Stimulated activated naive CD8-positive, alpha-beta T cell treated with anti-CD3 and anti-CD28 coated beads, Interleukin-15, Interleukin-2, amounts not matched to agents 100 U/mL and 50 U/mL, for 24 hours (primary cell): ENCODE results near the gene GPR39.
"Not testable (repeated sequence)": the region's sequence is repeated elsewhere in the genome, so short reads cannot be mapped to it uniquely, and the experiment has no call there.

Experiments
- ATAC-seq: fragments of 150-1000 bp; cut with Tn5 transposase; one replicate; pipeline ENCODE4 v1.10.0; 2021
- DNase-seq: peaks from one replicate; pipeline ENCODE4 v3.0.0; 2021

Gene GPR39

GRCh38 chr2:132497591-132497990 is 81.0 kb downstream of the GPR39 start:
- ATAC-seq = no peak
- no peak for DNase-seq

- DNase-seq (no peak), ATAC-seq (no peak)
These were observed 87.1 kb downstream of the GPR39 start for GRCh38 chr2:132503701-132504100.

- ATAC-seq = no peak
- no peak for DNase-seq
These were observed 98.4 kb downstream of the GPR39 start for GRCh38 chr2:132515010-132515409.

GRCh38 chr2:132517386-132517785 is 100.8 kb downstream of the GPR39 start:
- no peak for ATAC-seq
- DNase-seq = no peak

DNA sequence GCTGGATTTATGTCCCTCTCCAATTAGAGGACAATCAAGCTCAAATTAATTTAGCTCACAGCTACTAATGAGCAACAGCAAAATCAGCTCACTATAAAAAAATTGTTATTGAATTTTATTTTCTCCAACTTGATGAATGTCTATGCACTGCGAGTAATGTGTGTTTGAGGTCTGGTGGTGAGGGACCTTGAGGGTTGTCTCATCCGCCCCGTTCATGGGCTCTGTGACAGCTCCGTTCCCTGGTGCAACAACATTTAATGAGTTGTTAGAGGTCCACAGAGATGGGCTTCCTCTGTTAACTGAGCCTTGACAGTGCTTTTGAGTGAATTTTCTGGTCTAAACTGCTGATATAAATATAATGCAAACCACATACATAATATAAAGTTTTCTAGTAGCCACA is 101.7 kb downstream of the GPR39 start:
- ATAC-seq (no peak), DNase-seq (no peak)

- ATAC-seq (no peak), DNase-seq (no peak)
These were observed 103.0 kb downstream of the GPR39 start for GRCh38 chr2:132519566-132519965.

DNA sequence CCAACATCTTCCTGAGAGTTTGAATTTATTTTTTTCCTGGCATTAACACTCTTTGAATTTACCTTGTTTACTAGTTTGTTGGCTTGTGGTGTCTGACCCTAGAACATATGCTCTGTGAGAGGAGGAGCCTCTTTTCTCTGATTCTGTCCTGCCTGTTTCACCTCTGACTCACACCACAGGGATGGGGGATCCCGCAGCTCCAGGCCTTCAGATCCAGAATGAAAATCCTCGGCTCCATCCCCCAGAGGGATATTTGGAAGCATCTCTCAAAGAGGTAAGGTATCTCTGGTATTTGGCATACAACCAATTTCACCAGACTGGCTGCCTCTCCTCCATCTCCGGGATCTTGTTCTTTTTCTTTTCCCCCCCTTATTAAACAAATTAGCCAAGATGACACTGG is 104.7 kb downstream of the GPR39 start:
- no peak for DNase-seq
- no peak for ATAC-seq

GRCh38 chr2:132522901-132523300 is 106.3 kb downstream of the GPR39 start:
- no peak for ATAC-seq
- no peak for DNase-seq

DNA sequence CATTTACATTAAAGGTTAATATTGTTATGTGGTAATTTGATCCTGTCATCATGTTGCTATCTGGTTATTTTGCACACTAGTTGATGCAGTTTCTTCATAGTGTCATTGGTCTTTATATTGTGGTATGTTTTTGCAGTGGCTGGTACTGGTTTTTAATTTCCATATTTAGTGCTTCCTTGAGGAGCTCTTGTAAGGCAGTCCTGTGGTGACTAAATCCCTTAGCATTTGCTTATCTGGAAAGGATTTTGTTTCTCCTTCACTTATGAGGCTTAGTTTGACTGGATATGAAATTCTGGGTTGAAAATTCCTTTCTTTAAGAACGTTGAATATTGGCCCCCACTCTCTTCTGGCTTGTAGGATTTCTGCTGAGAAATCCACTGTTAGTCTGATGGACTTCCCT is 120.5 kb downstream of the GPR39 start:
- ATAC-seq, DNase-seq: not testable (repeated sequence)

DNA sequence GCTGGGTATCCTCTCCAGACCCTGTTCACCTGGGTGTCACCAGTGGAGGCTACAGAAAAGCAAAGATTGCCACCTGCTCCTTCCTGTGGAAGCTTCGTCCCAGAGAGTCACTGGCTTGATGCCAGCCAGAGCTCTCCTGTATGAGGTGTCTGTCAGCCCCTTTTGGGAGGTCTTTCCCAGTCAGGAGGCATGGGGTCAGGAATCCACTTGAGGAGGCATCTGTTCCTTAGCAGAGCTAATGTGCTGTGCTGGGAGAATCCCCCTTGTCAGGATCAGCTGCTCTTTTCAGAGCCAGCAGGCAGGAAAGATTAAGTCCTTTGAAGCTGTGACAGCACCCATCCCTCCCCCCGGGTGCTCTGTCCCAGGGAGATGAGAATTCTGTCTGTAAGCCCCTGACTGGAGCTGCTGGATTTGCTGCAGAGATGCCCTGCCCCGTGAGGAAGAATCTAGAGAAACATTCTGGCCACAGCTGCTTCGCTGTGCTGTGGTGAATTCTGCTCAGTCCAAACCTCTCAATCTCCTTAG is 121.8 kb downstream of the GPR39 start:
- DNase-seq (no peak), ATAC-seq (no peak)

- DNase-seq (no peak), ATAC-seq (no peak)
These were observed 123.6 kb downstream of the GPR39 start for GRCh38 chr2:132540166-132540565.

- DNase-seq (no peak), ATAC-seq (no peak)
These were observed 126.5 kb downstream of the GPR39 start for GRCh38 chr2:132542953-132543569.

DNA sequence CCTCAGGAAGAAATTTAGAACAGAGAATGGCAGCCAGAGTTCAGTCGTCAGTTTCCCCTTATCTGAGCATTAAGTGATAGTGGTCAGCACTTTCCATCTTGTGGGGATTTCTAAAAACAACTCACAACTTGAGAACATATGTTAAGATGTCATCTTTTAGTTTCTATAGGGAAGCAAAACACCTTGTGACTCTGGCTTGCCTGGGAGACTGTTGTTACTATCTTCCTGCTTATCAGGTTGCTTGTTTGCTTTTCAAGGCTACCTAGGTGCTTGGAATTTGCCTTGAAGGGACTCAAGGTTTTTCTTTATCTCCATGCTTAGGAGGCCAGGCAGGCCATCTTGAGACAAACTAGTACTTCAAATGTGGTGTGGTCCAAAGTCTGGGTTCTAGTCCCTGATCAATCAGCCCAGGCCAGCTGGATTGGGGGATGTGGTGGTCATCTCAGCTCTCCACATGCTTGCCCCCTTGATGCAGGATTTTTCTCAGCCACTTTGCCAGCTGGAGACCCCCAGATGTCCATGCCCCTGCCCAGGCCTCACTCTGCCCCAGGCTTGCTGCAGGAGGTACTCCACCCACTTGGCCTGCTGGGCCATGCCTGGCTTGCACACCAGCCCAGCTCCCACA is 127.5 kb downstream of the GPR39 start:
- no peak for DNase-seq
- no peak for ATAC-seq

GRCh38 chr2:132547090-132547687 is 130.6 kb downstream of the GPR39 start:
- DNase-seq (peak; percentile 61), ATAC-seq (no peak)

GRCh38 chr2:132549935-132550670 is 133.5 kb downstream of the GPR39 start:
- DNase-seq = no peak
- no peak for ATAC-seq

DNA sequence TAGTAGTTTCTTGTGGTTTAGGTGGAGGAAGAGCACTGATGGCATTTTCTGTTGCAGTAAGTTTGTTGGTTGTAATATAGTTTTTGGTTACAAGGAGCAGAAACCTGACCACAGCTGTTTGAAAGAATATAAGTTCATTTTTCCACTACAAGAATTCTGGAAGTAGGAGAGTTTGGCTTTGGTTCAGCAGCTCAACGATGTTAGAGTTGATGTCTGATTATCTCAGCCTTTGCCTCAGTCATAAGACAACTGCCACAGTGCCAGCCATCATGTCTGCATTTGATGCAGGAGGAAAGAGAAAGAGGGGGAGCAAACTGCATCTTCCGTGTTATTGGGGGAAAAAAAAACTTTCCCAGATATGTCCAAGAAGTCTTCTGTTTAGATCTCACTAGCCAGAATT is 134.3 kb downstream of the GPR39 start:
- ATAC-seq = no peak
- no peak for DNase-seq

DNA sequence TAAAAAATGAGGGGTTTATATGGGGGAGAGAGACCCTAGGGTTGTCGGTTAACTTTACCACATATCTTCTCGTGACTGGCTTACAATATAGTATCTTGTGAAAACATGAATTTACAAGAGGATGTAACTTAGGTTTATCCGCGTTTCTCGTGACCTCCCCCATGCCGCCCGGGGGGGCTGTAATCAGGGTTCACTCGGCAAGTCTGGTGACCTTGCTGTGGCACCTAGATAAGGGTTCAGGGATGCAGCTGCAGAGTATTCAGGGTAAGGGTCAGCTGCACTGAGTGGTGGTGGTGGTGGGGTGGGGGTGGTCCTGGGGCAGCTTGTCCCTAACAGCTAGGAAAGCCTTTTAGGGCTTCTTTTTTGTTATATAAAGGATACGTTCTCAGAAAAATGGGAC is 141.1 kb downstream of the GPR39 start:
- ATAC-seq = no peak
- DNase-seq = no peak

DNA sequence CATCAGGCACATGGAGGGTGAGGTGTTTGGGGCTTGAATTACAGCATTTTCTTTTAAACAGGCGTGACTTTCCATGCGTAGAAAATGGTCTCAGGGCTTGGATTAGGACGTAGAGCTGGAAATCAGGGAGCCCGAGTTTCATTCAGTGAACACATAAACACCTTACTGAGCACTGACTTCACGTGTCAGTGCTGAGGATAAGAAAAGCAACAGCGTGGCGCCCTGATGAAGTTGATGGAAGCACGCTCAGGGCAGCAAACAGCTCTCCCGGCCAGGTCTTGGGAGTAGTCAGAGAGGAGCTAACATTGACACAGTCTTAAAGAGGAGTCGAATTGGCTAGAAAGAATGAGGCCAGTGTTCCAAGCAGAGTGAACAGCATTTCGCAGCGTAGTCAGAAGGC is 142.7 kb downstream of the GPR39 start:
- ATAC-seq (no peak), DNase-seq (no peak)

DNA sequence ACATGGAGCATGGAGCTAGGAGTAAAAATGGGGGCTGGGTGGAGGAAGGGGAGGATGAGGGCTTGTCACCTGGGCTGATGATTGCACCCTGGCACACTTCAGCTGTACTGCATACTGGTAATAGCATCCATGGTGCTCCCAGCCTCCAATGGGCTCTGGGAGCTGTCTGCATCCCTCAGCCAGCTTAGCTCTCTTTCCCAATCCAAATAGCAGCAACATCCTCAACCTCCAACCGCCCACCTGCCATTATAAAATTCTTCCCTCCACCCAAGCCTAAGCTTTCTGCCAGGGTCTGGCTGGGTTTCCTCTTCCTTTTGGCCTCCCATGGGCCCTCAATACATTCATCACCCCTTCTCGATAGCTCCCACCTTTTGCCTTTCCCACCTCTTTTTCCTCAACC is 143.3 kb downstream of the GPR39 start:
- ATAC-seq (no peak), DNase-seq (no peak)

- DNase-seq (no peak), ATAC-seq (no peak)
These were observed 144.0 kb downstream of the GPR39 start for GRCh38 chr2:132560562-132560961.

GRCh38 chr2:132562245-132562644 is 145.6 kb downstream of the GPR39 start:
- ATAC-seq (no peak), DNase-seq (no peak)

DNA sequence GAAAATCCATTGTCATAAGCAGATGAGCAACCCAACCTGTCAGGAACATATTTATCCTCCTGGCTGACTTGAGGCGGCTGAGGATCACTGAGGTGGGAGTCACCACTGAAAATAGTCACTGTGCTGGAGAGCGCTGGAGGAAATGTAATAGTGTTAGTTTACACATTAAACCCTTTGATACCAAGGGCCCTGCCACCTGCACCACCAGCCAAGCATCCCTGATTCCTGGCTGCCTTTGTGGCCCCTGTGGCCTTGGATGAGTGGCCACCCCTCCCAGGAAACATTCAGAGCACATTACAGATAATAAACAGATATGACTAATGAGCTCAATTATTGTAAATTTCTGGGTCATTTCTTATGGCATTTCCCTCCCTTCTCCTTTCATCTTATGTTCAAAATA is 147.5 kb downstream of the GPR39 start:
- no peak for DNase-seq
- no peak for ATAC-seq

DNA sequence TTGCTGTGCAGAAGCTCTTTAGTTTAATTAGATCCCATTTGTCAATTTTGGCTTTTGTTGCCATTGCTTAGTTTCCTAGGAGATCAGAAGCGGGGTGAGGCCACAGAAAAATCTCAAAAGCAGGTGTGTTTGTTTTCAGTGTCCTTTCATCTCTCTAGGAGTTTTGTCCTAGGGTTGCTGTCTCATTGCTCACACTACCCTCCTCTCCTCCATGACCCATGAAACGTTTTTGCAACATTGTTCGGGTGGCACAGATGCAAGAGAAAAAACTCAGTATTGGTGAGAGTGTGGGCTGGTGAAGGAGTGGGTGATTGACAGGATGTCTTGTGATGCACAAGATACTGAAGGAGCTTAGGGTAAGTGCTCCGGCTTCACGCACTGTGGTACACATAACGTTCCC is 149.8 kb downstream of the GPR39 start:
- no peak for ATAC-seq
- no peak for DNase-seq
